HepG2 (cell line): ENCODE results near the gene CEP164. TPM values are rescaled to one million over a fixed set of nuclear protein-coding genes. Genes with fewer than 3 reads are reported as not detected.
A peak's percentile ranks its signal among the peaks of the same experiment; 100 is the strongest.

Experiments used
- CHCHD3 ChIP-seq: sonication (generic); formaldehyde crosslinking; IDR thresholded peaks from 2 replicates; pipeline ENCODE4 v1.8.0; 2022; ENCODE audit warnings: mild to moderate bottlenecking, missing genetic modification reagents, moderate library complexity
- NFE2L2 ChIP-seq: fragments of 150-350 bp; IDR thresholded peaks from 2 replicates; pipeline ENCODE4 v1.6.1; 2014; ENCODE audit warnings: low read length
- RBM22 ChIP-seq: fragments of 200-400 bp; formaldehyde crosslinking; optimal IDR thresholded peaks from 2 replicates; pipeline ENCODE3; 2017; ENCODE audit warnings: mild to moderate bottlenecking, low read length, moderate library complexity
- ZBTB40 ChIP-seq, 2 experiments: fragments of 450-650 bp in 1 of 2; sonication (generic) in 1 of 2; formaldehyde crosslinking in 1 of 2; IDR thresholded peaks; 2 replicates each; pipeline versions ENCODE4 v1.6.1 to v1.8.0; 2016 to 2022; ENCODE audit warnings: antibody characterized with exemption in 1 of 2, mild to moderate bottlenecking in 1 of 2, missing genetic modification reagents in 1 of 2
- ZNF615 ChIP-seq: sonication (generic); formaldehyde crosslinking; IDR thresholded peaks from 2 replicates; pipeline ENCODE4 v1.5.0; 2020; ENCODE audit warnings: mild to moderate bottlenecking, missing genetic modification reagents, borderline replicate concordance
- ZNF639 ChIP-seq: conservative IDR thresholded peaks from 2 replicates; pipeline ENCODE4 v1.6.1; 2018; ENCODE audit warnings: missing genetic modification reagents
- ZNF792 ChIP-seq: IDR thresholded peaks from 2 replicates; pipeline ENCODE4 v1.6.1; 2016
- polyA plus RNA-seq, 8 experiments: library from polyadenylated mRNA; depleted of rRNA in 3 of 8; stranded (reverse) in 7 of 8; unstranded in 1 of 8; fragments of >200 nt; fragmentation: Illumina TruSeq in 4 of 8; extraction: Trizol in 4 of 8; gene quantifications; 2 replicates each; pipeline versions ENCODE4 v1.2.1 to v1.2.3, GENCODE V29; 2011 to 2016; ENCODE audit warnings: low read depth in 4 of 8, missing spikeins in 1 of 8, mixed read lengths in 1 of 8; ENCODE audit not compliant: insufficient read depth in 1 of 8
- total RNA-seq, 5 experiments: library from RNA; depleted of rRNA; stranded (reverse); fragments of >200 nt; fragmentation: Illumina TruSeq; extraction: Trizol; gene quantifications; 2 replicates each; pipeline ENCODE4 v1.2.3, GENCODE V29; 2016; ENCODE audit warnings: low read depth in 1 of 5
- TF ChIP-seq, protein P1 (sequence below), 2 experiments: sonication (generic) in 1 of 2; formaldehyde crosslinking in 1 of 2; IDR thresholded peaks; 2 replicates each; pipeline versions ENCODE4 v1.6.1 to v1.9.0; 2014 to 2022; ENCODE audit warnings: antibody characterized with exemption in 1 of 2, borderline replicate concordance in 1 of 2, inconsistent platforms in 1 of 2, low read depth in 1 of 2, missing genetic modification reagents in 1 of 2
- TF ChIP-seq, protein P2 (sequence below): sonication (generic); formaldehyde crosslinking; IDR thresholded peaks from 2 replicates; pipeline ENCODE4 v1.4.0; 2020; ENCODE audit warnings: missing genetic modification reagents

The CEP164 gene
- total and polyA plus RNA-seq, 2 of the 13 experiments (the other 11 are each of a cell fraction or from before 2014, with no cell fraction given), result 11.4 to 15.2 TPM

DNA sequence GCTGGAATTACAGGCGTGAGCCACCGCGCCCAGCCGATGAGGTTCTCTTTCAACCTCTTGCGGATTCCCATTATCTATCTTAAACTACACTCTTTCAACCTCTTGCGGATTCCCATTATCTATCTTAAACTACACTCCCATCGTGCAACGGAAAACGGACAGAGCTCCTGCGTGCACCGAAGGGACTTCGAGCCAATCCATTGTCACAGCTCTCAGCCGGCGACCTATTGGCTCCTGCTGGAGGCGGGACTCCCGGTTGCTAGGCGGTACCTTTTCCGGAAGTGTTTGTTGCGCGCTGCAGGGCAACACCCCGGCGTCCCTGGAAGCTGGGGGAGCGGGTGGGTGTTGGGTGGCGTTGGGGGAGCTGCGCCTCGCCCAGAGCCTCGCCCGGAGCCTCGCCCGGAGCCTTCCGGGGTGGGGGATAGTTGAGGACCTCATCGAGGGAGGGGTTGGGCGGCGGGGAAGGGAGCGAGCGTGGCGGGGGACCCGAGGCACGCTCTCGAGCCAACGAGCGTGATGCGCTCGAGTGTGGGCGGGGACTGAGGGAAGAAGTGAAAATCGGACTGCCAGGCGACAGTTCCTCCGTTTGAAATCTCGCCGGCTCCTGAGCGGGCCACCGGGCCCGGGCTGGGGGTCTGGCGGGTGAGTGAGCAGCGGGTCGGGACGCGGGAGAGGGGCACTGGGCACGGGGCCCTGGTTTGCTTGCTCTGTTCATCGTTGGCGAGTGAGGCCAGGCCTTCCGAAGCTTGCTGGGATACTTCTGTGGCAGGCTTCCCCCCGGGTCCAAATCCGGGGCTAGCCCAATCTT lies at the start of gene CEP164 (continued):
- TF ChIP-seq ZBTB40 (IDR thresholded peaks at IDR 0.05) (no peak; the same call in 1 of the 2 replicates), ZBTB40 (CRISPR knock-in tag; IDR thresholded peaks at IDR 0.05) (no peak), ZNF639 (CRISPR knock-in tag) (no peak), RBM22 (no peak), NFE2L2 (no peak), CHCHD3 (CRISPR knock-in tag) (no peak), ZNF615 (CRISPR knock-in tag) (peak; percentile 70; the same call in 1 of the 2 replicates), ZNF792 (CRISPR knock-in tag) (peak; percentile 65; the same call in 1 of the 2 replicates)
- TF ChIP-seq, protein P1, sequence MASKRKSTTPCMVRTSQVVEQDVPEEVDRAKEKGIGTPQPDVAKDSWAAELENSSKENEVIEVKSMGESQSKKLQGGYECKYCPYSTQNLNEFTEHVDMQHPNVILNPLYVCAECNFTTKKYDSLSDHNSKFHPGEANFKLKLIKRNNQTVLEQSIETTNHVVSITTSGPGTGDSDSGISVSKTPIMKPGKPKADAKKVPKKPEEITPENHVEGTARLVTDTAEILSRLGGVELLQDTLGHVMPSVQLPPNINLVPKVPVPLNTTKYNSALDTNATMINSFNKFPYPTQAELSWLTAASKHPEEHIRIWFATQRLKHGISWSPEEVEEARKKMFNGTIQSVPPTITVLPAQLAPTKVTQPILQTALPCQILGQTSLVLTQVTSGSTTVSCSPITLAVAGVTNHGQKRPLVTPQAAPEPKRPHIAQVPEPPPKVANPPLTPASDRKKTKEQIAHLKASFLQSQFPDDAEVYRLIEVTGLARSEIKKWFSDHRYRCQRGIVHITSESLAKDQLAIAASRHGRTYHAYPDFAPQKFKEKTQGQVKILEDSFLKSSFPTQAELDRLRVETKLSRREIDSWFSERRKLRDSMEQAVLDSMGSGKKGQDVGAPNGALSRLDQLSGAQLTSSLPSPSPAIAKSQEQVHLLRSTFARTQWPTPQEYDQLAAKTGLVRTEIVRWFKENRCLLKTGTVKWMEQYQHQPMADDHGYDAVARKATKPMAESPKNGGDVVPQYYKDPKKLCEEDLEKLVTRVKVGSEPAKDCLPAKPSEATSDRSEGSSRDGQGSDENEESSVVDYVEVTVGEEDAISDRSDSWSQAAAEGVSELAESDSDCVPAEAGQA (IDR thresholded peaks at IDR 0.05; ENCODE audit: low read depth), result no peak
- TF ChIP-seq, protein P1 (CRISPR knock-in tag; IDR thresholded peaks at IDR 0.05; ENCODE audit: borderline replicate concordance), result no peak
- TF ChIP-seq, protein P2, sequence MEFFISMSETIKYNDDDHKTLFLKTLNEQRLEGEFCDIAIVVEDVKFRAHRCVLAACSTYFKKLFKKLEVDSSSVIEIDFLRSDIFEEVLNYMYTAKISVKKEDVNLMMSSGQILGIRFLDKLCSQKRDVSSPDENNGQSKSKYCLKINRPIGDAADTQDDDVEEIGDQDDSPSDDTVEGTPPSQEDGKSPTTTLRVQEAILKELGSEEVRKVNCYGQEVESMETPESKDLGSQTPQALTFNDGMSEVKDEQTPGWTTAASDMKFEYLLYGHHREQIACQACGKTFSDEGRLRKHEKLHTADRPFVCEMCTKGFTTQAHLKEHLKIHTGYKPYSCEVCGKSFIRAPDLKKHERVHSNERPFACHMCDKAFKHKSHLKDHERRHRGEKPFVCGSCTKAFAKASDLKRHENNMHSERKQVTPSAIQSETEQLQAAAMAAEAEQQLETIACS (CRISPR knock-in tag), result no peak
